Transverse colon (tissue), 4 donors: Measurements from ENCODE around the gene CHST5.

Experiments used
- POLR2A ChIP-seq: fragments of 450-650 bp; IDR thresholded peaks from one replicate; pipeline ENCODE4 v1.6.1; 2016; ENCODE audit warnings: antibody characterized with exemption, mild to moderate bottlenecking, moderate library complexity
- POLR2AphosphoS5 ChIP-seq, 3 donors: sonication (generic); formaldehyde crosslinking; IDR thresholded peaks; one replicate each; pipeline ENCODE4 v1.6.1; 2016; ENCODE audit warnings: antibody characterized with exemption in 3 of 3
- TF ChIP-seq, protein P1 (sequence below), 5 experiments: fragments of 200-600 bp in 3 of 5; fragments of 450-650 bp in 2 of 5; sonication (generic) in 3 of 5; IDR thresholded peaks; 1 replicate in 2 of 5; 2 replicates in 3 of 5; pipeline ENCODE4 v1.5.1; 2016 to 2017; ENCODE audit warnings: antibody characterized with exemption in 5 of 5, inconsistent platforms in 3 of 5, mild to moderate bottlenecking in 2 of 5, moderate library complexity in 1 of 5

GRCh38 chr16:75485230-75486013 lies 50.5 kb downstream of the CHST5 start:
- no peak for TF ChIP-seq POLR2A
- TF ChIP-seq, protein P1, sequence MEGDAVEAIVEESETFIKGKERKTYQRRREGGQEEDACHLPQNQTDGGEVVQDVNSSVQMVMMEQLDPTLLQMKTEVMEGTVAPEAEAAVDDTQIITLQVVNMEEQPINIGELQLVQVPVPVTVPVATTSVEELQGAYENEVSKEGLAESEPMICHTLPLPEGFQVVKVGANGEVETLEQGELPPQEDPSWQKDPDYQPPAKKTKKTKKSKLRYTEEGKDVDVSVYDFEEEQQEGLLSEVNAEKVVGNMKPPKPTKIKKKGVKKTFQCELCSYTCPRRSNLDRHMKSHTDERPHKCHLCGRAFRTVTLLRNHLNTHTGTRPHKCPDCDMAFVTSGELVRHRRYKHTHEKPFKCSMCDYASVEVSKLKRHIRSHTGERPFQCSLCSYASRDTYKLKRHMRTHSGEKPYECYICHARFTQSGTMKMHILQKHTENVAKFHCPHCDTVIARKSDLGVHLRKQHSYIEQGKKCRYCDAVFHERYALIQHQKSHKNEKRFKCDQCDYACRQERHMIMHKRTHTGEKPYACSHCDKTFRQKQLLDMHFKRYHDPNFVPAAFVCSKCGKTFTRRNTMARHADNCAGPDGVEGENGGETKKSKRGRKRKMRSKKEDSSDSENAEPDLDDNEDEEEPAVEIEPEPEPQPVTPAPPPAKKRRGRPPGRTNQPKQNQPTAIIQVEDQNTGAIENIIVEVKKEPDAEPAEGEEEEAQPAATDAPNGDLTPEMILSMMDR (IDR thresholded peaks at IDR 0.05): no peak
- no peak for TF ChIP-seq POLR2AphosphoS5 (IDR thresholded peaks at IDR 0.05)
